GM18507 (cell line): ENCODE results near the gene PRKCA.

Experiments
- DNase-seq: peaks from one replicate; pipeline ENCODE4 v3.0.0; 2011; ENCODE audit warnings: low read depth; ENCODE audit not compliant: insufficient read length; ENCODE audit errors: extremely low spot score
- FAIRE-seq: peaks from 2 replicates; lab custom pipeline; 2011; peaks lifted over from hg19 to GRCh38; lab: Jason Lieb, UNC

Gene PRKCA

GRCh38 chr17:66519154-66519553, 216.7 kb downstream of the PRKCA start:
- FAIRE-seq, result no peak
- DNase-seq, result no peak

GRCh38 chr17:66520999-66521398, 218.6 kb downstream of the PRKCA start:
- FAIRE-seq (no peak), DNase-seq (no peak)

- no peak for FAIRE-seq
- no peak for DNase-seq
These were observed 220.3 kb downstream of the PRKCA start for GRCh38 chr17:66522591-66523272.

- DNase-seq (no peak), FAIRE-seq (no peak)
These were observed 221.2 kb downstream of the PRKCA start for GRCh38 chr17:66523378-66524200.

- DNase-seq (no peak), FAIRE-seq (no peak)
These were observed 222.5 kb downstream of the PRKCA start for GRCh38 chr17:66524877-66525276.

- FAIRE-seq (no peak), DNase-seq (no peak)
These were observed 222.9 kb downstream of the PRKCA start for GRCh38 chr17:66525338-66525737.

GRCh38 chr17:66526827-66527226, 224.4 kb downstream of the PRKCA start:
- FAIRE-seq (no peak), DNase-seq (no peak)

- DNase-seq (no peak), FAIRE-seq (no peak)
These were observed 224.9 kb downstream of the PRKCA start for GRCh38 chr17:66527335-66527734.

GRCh38 chr17:66531851-66532295, 229.5 kb downstream of the PRKCA start:
- DNase-seq, result no peak
- FAIRE-seq, result no peak

- DNase-seq (no peak), FAIRE-seq (no peak)
These were observed 231.2 kb downstream of the PRKCA start for GRCh38 chr17:66533572-66533971.

- DNase-seq, result no peak
- FAIRE-seq, result no peak
These were observed 231.6 kb downstream of the PRKCA start for GRCh38 chr17:66533986-66534385.

- FAIRE-seq (no peak), DNase-seq (no peak)
These were observed 233.2 kb downstream of the PRKCA start for GRCh38 chr17:66535611-66536010.

GRCh38 chr17:66537502-66537901, 235.1 kb downstream of the PRKCA start:
- no peak for FAIRE-seq
- no peak for DNase-seq

- FAIRE-seq (no peak), DNase-seq (no peak)
These were observed 236.4 kb downstream of the PRKCA start for GRCh38 chr17:66538776-66539175.

GRCh38 chr17:66540131-66540781, 237.8 kb downstream of the PRKCA start:
- no peak for FAIRE-seq
- no peak for DNase-seq

GRCh38 chr17:66541461-66542128, 239.2 kb downstream of the PRKCA start:
- FAIRE-seq, result peak; percentile 59
- peak; percentile 42 for DNase-seq

- FAIRE-seq (peak; percentile 81), DNase-seq (peak; percentile 35)
These were observed 239.9 kb downstream of the PRKCA start for GRCh38 chr17:66542129-66542966.

- FAIRE-seq (no peak), DNase-seq (no peak)
These were observed 240.6 kb downstream of the PRKCA start for GRCh38 chr17:66542967-66543520.

- FAIRE-seq (no peak), DNase-seq (no peak)
These were observed 241.1 kb downstream of the PRKCA start for GRCh38 chr17:66543526-66543925.
